Large intestine (tissue), 3 donors: ENCODE data around the gene NDUFS7. TPM values are rescaled to one million over a fixed set of nuclear protein-coding genes. Genes with fewer than 3 reads are reported as not detected.
"Not testable (repeated sequence)": the region's sequence is repeated elsewhere in the genome, so short reads cannot be mapped to it uniquely, and the experiment has no call there.

ENCODE experiments used
- DNase-seq, 2 donors: peaks; one replicate each; pipeline versions ENCODE4 v3.0.0 to v3.0.0-alpha.2; 2013
- H3K27ac ChIP-seq: one replicate; pipeline ENCODE4 v1.5.1; 2013; ENCODE audit warnings: low read length
- H3K27me3 ChIP-seq: 2 replicates; pipeline ENCODE4 v1.6.1; 2013; ENCODE audit warnings: low read length; ENCODE audit not compliant: control insufficient read depth, insufficient read depth
- H3K36me3 ChIP-seq: 2 replicates; pipeline ENCODE4 v1.6.1; 2013; ENCODE audit warnings: low read length; ENCODE audit not compliant: control insufficient read depth, insufficient read depth
- H3K4me1 ChIP-seq: one replicate; pipeline ENCODE4 v1.6.1; 2013; ENCODE audit warnings: low read length; ENCODE audit not compliant: control insufficient read depth, insufficient read depth
- H3K4me3 ChIP-seq: one replicate; pipeline ENCODE4 v1.5.1; 2013; ENCODE audit warnings: low read length
- H3K9me3 ChIP-seq: one replicate; pipeline ENCODE4 v1.6.1; 2013; ENCODE audit warnings: mild to moderate bottlenecking, low read depth, low read length, moderate library complexity; ENCODE audit not compliant: control insufficient read depth
- WGBS: methylation state at CpG from one replicate; pipeline ENCODE4 v1.1.5; 2013; ENCODE audit warnings: low lambda C conversion rate; ENCODE audit not compliant: insufficient coverage; 5-methylcytosine and 5-hydroxymethylcytosine counted together
- polyA plus RNA-seq: library from polyadenylated mRNA; unstranded; fragments of 120-200 nt; gene quantifications from one replicate; pipeline ENCODE4 v1.2.1, GENCODE V29; 2013

NDUFS7 gene
- polyA plus RNA-seq, 1 donor: 91.9 TPM

DNA sequence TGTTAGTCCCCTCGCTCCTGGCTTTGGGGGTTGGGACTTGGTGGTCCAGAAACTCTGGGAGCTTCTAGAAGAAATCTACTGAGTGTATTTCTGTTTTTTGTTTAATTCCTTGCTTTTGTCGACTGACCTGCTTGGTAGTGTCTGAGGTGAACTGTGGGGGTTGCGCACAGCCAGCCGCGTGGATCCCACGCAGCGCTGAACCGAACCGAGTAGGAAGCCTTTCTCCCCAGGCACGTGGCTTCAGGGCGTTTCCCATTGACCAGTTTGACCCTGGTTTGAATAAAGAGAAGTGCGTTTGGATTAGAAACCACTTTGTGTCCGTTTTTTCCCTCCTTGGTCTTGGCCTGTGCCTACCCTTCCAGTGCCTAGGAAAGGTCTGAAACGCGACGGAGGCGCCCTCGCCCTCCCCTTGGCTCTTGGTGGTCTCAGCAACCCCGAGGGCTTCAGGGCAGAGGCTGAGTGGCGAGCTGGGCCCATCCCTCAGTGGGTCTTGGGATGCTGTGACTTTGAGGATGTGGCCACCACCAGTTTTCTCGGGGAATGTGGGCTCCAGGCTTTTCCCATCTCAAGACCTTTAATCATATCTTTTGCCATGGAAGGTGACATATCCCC is 51.8 kb downstream of the NDUFS7 start:
- Histone ChIP-seq H3K36me3 (peaks cover 57% of the 10 kb centered on the region), H3K9me3 (peaks cover 13% of the 10 kb centered on the region), H3K4me1 (peaks cover 12% of the 10 kb centered on the region), H3K4me3 (no peak overlapping the region), H3K27ac (no peak overlapping the region), H3K27me3 (no peaks in the 10 kb centered on the region)
- WGBS: no CpG with 5 or more reads among the region's 21 CpGs
- DNase-seq: no peak

- H3K4me1 ChIP-seq: peaks cover 15% of the 10 kb centered on the region
- peak overlapping the region; percentile 67 for H3K27ac ChIP-seq
- peaks cover 13% of the 10 kb centered on the region for H3K9me3 ChIP-seq
- no peaks in the 10 kb centered on the region for H3K27me3 ChIP-seq
- 50% methylated on average over 2 of the region's 8 CpGs for WGBS
- H3K4me3 ChIP-seq: peak overlapping the region; percentile 80
- DNase-seq: no peak
- H3K36me3 ChIP-seq: peaks cover 59% of the 10 kb centered on the region
These were observed 53.9 kb downstream of the NDUFS7 start for GRCh38 chr19:1437609-1438008.

DNA sequence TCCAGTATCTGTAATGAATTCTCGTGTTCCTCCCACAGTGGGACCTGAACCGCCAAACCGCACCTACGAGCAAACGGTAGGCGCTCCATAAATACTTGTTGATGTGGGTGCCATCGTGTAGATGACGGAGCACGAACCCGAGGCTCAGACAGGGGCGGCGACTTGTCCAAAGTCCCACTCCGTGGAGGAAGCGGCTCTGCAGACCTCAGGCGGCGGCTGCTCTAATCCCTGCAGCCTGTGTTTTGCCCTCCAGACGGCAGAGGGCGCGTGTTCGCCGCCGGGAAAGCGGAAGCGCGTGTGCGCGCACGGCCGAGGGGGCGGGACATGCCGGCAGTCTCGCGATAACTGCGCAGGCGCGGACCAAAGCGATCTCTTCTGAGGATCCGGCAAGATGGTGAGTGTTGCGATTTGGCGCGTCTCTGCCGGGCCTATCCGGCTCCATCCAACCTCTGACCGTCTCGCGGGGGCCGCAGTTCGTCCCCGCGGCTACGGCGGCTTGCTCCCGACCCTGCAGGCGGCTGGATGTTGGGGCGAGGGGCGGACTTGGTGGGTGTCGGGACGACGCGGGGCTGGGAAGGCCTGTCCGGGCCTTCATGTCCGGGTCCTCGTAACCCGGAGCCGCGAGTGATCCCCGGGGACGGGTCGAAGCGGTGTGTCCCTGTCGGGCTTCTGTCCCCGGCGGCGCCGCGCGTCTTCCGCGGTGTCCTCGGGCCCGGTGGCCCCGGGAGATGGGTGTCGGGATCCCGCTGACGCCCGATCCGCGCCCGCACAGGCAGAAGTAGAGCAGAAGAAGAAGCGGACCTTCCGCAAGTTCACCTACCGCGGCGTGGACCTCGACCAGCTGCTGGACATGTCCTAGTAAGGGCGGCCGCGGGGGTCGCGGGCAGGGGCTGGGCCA is 54.6 kb downstream of the NDUFS7 start, which contains the start of gene RPS15:
Gene RPS15 (plus strand): TSS at position 362 of the 898 bp plus-strand sequence. CDS start 30 bp downstream, at position 392.
- peaks cover 52% of the 10 kb centered on the region for H3K36me3 ChIP-seq
- H3K27me3 ChIP-seq: no peaks in the 10 kb centered on the region
- no CpG with 5 or more reads among the region's 100 CpGs for WGBS
- peaks cover 13% of the 10 kb centered on the region for H3K9me3 ChIP-seq
- H3K4me1 ChIP-seq: peaks cover 15% of the 10 kb centered on the region
- H3K4me3 ChIP-seq: peak within 1 kb of the TSS; percentile 80
- DNase-seq: peak; percentile 98 to 99
- H3K27ac ChIP-seq: peak within 1 kb of the TSS; percentile 68

GRCh38 chr19:1438933-1439354 is 55.2 kb downstream of the NDUFS7 start:
- H3K27me3 ChIP-seq: no peaks in the 10 kb centered on the region
- peak overlapping the region; percentile 80 for H3K4me3 ChIP-seq
- peaks cover 46% of the 10 kb centered on the region for H3K36me3 ChIP-seq
- H3K9me3 ChIP-seq: peaks cover 9% of the 10 kb centered on the region
- DNase-seq: no peak
- no CpG with 5 or more reads among the region's 26 CpGs for WGBS
- H3K27ac ChIP-seq: no peak overlapping the region
- peaks cover 16% of the 10 kb centered on the region for H3K4me1 ChIP-seq

- not testable (repeated sequence) for H3K27ac ChIP-seq, H3K27me3 ChIP-seq, H3K9me3 ChIP-seq, DNase-seq
- H3K4me3 ChIP-seq: peak overlapping the region; percentile 80
- no CpG with 5 or more reads among the region's 57 CpGs for WGBS
- peaks cover 38% of the 10 kb centered on the region for H3K36me3 ChIP-seq
- H3K4me1 ChIP-seq: peaks cover 21% of the 10 kb centered on the region
These were observed 56.1 kb downstream of the NDUFS7 start for GRCh38 chr19:1439525-1440417.

DNA sequence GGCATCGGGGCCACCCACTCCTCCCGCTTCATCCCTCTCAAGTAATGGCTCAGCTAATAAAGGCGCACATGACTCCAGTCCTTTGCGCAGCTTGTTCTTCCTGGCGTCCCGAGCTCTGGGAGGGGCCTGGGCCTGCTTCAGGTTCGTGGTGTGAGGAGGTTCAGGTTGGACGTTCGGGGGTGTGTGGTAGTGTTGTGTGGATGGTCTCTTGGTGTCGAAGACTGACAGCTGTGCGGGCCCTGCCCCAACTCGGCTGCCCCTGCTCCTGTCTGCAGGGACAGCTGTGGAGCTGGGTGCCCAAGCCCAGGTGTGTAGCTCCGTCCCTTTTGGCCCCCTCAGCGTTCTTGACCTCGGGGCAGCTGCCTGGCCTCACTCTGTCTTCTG is 56.7 kb downstream of the NDUFS7 start:
- WGBS: no CpG with 5 or more reads among the region's 15 CpGs
- H3K4me3 ChIP-seq: no peak overlapping the region
- H3K36me3 ChIP-seq: peaks cover 35% of the 10 kb centered on the region

DNA sequence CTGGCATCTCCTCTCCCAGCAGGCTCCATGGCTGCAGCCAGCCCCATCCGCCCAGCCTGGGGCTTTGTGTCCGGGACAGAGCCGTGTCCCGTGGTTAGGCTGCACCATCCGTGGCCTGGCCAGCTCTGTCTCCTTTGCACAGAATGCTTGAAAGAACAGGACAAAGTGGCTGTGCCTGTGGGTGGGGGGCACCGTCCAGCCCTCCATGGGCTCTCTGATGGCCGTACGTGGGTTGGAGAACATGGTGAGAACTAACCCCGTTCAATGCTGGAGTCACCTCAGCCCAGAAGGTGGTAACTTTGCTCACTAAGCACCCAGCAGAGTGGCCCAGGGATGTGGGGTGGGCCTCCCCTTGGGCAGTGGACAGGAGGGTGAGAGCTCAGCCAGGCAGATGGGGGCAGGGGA is 57.3 kb downstream of the NDUFS7 start:
- Histone ChIP-seq H3K36me3 (peaks cover 31% of the 10 kb centered on the region), H3K4me1 (peaks cover 26% of the 10 kb centered on the region), H3K27ac (no peak overlapping the region), H3K27me3 (peaks cover 7% of the 10 kb centered on the region), H3K9me3 (no peaks in the 10 kb centered on the region), H3K4me3 (no peak overlapping the region)
- DNase-seq: no peak
- no CpG with 5 or more reads among the region's 9 CpGs for WGBS

More for the DNA sequence above, 56.7 kb downstream of the NDUFS7 start:
- Histone ChIP-seq H3K9me3 (no peaks in the 10 kb centered on the region), H3K27ac (no peak overlapping the region), H3K4me1 (peaks cover 23% of the 10 kb centered on the region), H3K27me3 (peaks cover 2% of the 10 kb centered on the region)
- no peak for DNase-seq

- peaks cover 3% of the 10 kb centered on the region for H3K9me3 ChIP-seq
- no peak overlapping the region for H3K27ac ChIP-seq
- no peak overlapping the region for H3K4me3 ChIP-seq
- H3K36me3 ChIP-seq: peaks cover 31% of the 10 kb centered on the region
- peaks cover 28% of the 10 kb centered on the region for H3K4me1 ChIP-seq
- DNase-seq: no peak
- WGBS: 100% methylated on average over 1 of the region's 25 CpGs
- peaks cover 15% of the 10 kb centered on the region for H3K27me3 ChIP-seq
These were observed 58.2 kb downstream of the NDUFS7 start for GRCh38 chr19:1441677-1442438.
